Uterus (tissue), 2 donors: Measurements from ENCODE around the gene HNRNPUL2.

Experiments used
- POLR2A ChIP-seq, 2 donors: fragments of 450-650 bp; IDR thresholded peaks; one replicate each; pipeline ENCODE4 v1.6.1; 2016; ENCODE audit warnings: antibody characterized with exemption in 2 of 2, mild to moderate bottlenecking in 1 of 2, moderate library complexity in 1 of 2
- TF ChIP-seq, protein P1 (sequence below), 4 experiments: fragments of 200-600 bp in 2 of 4; fragments of 450-650 bp in 2 of 4; sonication (generic) in 2 of 4; IDR thresholded peaks; one replicate each; pipeline ENCODE4 v1.5.1; 2016 to 2019; ENCODE audit warnings: antibody characterized with exemption in 4 of 4, mild to moderate bottlenecking in 2 of 4, moderate library complexity in 1 of 4

DNA sequence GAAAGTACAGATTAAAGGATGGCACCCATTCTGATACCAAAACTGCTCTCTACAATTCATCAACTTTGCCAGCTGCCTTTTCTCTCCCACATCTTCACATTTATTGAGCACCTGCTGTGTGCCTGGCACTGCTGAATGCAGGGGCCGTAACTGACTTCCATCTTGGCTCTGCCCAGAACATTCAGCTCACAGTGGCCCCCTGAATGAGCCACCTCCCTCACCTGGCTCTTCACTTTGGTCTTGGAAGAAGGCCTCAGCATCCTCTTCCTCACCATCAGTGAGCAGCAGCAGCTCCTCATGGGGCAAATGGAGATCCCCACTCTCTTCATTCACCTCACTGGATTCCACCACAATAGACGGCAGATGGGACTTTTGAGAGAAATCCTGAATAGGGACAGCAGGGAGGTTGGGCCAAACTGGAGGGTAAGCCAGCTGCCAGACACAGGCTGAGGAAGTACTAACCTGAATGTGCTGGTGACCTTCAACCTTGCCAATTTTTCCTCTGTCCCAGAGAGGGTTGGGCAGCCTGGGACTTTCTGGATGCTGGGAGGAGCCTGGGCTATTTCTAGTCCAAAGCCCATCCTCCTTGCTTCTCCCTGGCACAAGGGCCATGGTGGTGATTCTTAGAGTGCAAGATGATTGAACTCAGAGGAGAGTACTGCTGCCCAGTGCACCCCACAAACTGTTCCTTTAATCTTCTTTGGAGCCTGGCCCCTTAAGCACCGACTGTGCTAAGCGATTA lies 57.7 kb downstream of the HNRNPUL2 start:
- TF ChIP-seq, protein P1, sequence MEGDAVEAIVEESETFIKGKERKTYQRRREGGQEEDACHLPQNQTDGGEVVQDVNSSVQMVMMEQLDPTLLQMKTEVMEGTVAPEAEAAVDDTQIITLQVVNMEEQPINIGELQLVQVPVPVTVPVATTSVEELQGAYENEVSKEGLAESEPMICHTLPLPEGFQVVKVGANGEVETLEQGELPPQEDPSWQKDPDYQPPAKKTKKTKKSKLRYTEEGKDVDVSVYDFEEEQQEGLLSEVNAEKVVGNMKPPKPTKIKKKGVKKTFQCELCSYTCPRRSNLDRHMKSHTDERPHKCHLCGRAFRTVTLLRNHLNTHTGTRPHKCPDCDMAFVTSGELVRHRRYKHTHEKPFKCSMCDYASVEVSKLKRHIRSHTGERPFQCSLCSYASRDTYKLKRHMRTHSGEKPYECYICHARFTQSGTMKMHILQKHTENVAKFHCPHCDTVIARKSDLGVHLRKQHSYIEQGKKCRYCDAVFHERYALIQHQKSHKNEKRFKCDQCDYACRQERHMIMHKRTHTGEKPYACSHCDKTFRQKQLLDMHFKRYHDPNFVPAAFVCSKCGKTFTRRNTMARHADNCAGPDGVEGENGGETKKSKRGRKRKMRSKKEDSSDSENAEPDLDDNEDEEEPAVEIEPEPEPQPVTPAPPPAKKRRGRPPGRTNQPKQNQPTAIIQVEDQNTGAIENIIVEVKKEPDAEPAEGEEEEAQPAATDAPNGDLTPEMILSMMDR (IDR thresholded peaks at IDR 0.05): no peak
- TF ChIP-seq POLR2A (IDR thresholded peaks at IDR 0.05): no peak
